ENCODE results near the gene ARHGAP31.
A peak's percentile ranks its signal among the peaks of the same experiment; 100 is the strongest.

The ARHGAP31 gene

DNA sequence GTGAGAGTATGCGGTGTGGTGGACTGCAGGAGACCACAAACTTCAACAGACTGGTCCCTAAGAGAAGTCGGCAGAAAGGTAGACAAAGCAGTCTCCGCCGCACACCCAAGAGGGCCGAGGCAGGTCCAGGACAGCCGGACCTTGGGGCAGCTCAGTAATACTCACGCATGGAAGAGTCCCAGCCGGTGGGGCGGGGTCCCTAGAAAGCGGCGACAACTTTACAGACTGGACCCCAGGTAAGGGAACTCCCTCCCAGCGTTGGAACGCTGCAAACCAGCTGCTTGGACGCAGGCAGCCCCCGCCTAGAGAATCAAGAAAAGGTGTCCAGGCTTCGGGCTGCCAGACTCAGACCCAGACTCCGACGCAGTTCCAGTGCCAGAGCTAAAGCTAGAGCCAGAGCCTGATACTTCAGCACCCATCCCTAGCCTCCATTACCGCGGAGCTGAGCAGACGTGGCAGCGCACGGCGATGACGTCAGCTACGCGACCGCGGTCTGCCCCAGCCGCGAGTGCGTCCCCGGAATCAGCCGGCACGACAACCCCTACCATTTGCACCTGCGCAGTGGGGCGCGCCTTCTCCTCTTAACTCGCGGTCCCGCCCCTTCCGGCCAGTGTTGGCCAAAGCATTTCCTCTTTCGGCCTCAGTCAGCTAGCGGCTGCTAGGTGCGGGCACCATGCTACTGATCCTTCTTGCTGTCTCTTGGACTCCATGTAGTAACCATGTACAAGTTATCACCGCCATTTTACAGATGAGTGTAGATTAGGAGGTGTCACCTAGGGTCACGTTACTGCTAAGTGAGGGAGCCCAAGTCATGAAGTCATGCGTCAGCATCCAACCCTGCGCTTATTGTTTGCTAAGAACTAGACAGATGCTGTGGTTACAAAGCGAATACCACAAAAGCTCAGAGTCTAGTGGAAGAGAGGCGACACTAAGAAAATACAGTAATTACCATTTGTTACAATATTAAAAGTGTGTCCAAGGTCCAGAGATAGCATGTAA, 169.3 kb downstream of the ARHGAP31 start, which contains the start of gene TMEM39A:
Gene TMEM39A (minus strand): TSS at position 445 of the 999 bp plus-strand sequence. CDS start 1,541 bp downstream, outside the sequence.
- Mint-ChIP-seq H3K27me3 (no peaks in the 10 kb centered on the region), H3K27ac (peak within 1 kb of the TSS; percentile 98), H3K4me3 (peak within 1 kb of the TSS; percentile 98), H3K9me3 (no peaks in the 10 kb centered on the region), H3K4me1 (ENCODE audit: low read depth) (peaks cover 47% of the 10 kb centered on the region), H3K36me3 (ENCODE audit: low read depth) (peaks cover 47% of the 10 kb centered on the region)
- peak; percentile 99 for DNase-seq

DNA sequence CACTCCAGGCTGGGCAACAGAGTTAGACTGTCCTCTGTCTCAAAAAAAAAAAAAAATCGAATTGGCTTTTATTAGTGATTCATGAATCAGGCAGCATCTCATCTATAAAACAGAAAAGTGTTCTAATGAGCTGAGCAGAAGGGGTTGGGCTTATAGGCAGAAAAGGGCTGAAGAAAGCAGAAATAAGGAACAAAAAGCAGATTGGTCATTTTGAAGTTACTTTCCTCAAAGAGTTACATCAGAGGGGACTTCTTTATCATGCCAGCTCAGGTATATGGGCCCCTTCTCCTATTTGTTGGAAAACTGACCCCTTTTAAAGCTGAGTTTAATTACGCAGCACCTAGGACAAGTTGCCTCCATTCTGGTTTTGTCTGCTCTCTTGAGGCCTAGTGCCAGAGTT, 173.9 kb downstream of the ARHGAP31 start:
- Mint-ChIP-seq H3K9me3 (no peaks in the 10 kb centered on the region), H3K27me3 (no peaks in the 10 kb centered on the region), H3K27ac (peak overlapping the region; percentile 95), H3K36me3 (ENCODE audit: low read depth) (peaks cover 44% of the 10 kb centered on the region), H3K4me1 (ENCODE audit: low read depth) (peaks cover 43% of the 10 kb centered on the region), H3K4me3 (peak overlapping the region; percentile 88)
- DNase-seq: no peak

DNA sequence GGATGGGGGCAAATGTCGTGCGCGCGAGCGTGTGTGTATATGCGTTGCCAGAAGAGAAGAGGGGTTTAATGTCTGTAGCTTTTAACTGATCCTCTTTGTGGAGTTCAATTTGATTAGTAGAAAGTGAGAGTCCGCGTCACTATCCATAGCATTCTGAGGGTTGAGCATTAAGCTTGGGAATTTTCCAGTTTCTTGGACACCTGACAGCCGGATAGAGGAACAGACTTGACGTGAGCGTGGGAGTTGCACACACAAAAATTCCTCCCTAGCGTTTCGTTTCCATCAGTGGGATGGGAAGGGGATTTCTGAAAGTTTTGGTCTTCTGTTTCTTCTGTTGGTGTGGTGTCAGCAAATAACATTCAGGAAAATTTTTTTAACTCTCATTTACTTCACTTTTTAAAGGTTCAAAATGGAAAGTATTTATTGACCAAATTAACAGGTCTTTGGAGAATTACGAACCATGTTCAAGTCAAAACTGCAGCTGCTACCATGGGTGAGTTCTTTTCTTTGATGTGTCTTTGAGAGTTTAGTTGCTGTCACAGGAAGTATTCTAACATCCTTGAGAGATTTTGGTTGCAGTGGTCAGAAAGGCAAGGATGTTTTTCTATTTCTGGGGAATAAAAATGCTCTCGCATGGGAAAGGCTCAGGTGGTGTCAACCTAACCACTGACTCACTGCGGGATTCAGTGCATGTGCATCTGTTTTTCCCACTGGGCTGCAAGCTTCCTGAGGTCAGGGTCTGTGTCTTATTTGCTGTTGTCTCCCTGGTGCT, 175.4 kb downstream of the ARHGAP31 start:
- DNase-seq: no peak
- Mint-ChIP-seq H3K27me3 (no peaks in the 10 kb centered on the region), H3K27ac (peak overlapping the region; percentile 95), H3K4me3 (peak overlapping the region; percentile 88), H3K9me3 (no peaks in the 10 kb centered on the region), H3K4me1 (ENCODE audit: low read depth) (peaks cover 34% of the 10 kb centered on the region), H3K36me3 (ENCODE audit: low read depth) (peaks cover 44% of the 10 kb centered on the region)
